GM12891 (cell line): ENCODE measurements around the gene KCNN1.
A peak's percentile ranks its signal among the peaks of the same experiment; 100 is the strongest.
"Not testable (repeated sequence)": the region's sequence is repeated elsewhere in the genome, so short reads cannot be mapped to it uniquely, and the experiment has no call there.

Experiments used
- DNase-seq: peaks from one replicate; pipeline ENCODE4 v3.0.0; 2011; ENCODE audit warnings: low spot score; ENCODE audit not compliant: insufficient read length
- FAIRE-seq: peaks from 2 replicates; lab custom pipeline; 2011; peaks lifted over from hg19 to GRCh38; lab: Jason Lieb, UNC
- PAX5 ChIP-seq: IDR thresholded peaks from 2 replicates; pipeline ENCODE4 v1.6.1; 2011; ENCODE audit warnings: low read length, moderate library complexity, mild to moderate bottlenecking; ENCODE audit not compliant: insufficient read depth, severe bottlenecking
- POLR2A ChIP-seq: IDR thresholded peaks from 2 replicates; pipeline ENCODE4 v1.6.1; 2011; ENCODE audit warnings: low read depth, low read length, control low read depth
- POLR2AphosphoS5 ChIP-seq: IDR thresholded peaks from 2 replicates; pipeline ENCODE4 v1.6.1; 2011; ENCODE audit warnings: low read depth, low read length, control low read depth
- POU2F2 ChIP-seq: IDR thresholded peaks from 2 replicates; pipeline ENCODE4 v1.6.1; 2011; ENCODE audit warnings: low read depth, mild to moderate bottlenecking, control low read depth, low read length, moderate library complexity
- SPI1 ChIP-seq: IDR thresholded peaks from 2 replicates; pipeline ENCODE4 v1.6.1; 2011; ENCODE audit warnings: low read depth, low read length, control low read depth
- TAF1 ChIP-seq: IDR thresholded peaks from 2 replicates; pipeline ENCODE4 v1.6.1; 2011; ENCODE audit warnings: low read depth, low read length, control low read depth

The KCNN1 gene

DNA sequence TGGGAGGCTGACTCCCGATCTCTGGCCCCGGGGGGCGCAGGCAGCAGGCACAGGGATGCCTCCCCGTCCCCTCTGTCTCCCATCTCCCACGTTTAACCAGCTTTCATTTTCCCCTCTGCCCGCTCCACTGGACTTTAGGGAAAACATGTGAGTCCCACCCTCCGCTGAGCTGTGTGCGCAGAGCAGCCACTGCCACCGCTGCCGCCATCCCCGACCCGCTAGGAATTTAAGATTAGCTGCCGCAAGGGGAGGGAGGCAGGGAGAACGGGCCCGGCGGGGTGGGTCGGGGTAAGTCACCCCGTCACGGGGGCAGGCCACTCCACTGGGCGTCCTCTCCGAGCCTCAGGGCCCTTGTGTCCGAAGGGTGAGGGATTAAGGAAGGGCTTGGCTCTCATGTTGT is 15.5 kb downstream of the KCNN1 start:
- TF ChIP-seq POLR2A (no peak), PAX5 (no peak), POLR2AphosphoS5 (no peak)
- DNase-seq (no peak), FAIRE-seq (no peak)

DNA sequence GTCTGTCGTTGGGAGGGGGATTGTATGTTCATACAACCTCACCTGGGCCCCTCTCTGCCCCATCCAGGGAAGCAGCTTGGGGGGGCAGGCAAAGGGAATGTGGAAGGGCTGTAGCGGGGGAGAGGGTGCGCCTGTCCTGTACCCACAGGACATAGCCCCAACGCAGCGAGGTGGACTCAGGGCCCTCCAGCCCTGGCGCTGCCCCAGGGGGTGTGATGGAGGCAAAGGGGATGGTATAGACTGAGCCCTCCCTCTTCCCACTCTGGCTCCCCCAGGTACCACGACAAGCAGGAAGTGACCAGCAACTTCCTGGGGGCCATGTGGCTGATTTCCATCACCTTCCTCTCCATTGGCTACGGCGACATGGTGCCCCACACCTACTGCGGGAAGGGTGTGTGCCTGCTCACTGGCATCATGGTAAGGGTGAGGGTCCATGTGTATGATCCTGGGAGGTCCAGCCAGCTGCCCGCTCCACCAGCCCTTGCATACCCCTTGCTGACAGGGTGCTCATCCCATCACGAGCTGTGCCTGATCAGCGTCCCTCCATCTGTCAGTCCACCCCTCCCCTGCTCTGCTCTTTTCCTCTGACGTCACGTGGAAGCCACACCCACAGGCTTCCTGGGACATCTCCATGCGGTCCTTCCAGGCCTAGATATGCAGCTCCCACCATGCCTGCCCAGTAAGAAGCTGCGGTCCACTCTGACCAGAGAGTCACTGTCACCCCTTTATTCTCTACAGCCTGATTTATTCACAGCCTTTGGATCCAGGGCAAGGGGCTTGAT is 18.3 kb downstream of the KCNN1 start:
- DNase-seq, result no peak
- no peak for TF ChIP-seq POLR2A
- no peak for TF ChIP-seq SPI1
- no peak for TF ChIP-seq TAF1
- no peak for TF ChIP-seq POLR2AphosphoS5
- TF ChIP-seq PAX5, result no peak
- TF ChIP-seq POU2F2, result no peak
- no peak for FAIRE-seq

DNA sequence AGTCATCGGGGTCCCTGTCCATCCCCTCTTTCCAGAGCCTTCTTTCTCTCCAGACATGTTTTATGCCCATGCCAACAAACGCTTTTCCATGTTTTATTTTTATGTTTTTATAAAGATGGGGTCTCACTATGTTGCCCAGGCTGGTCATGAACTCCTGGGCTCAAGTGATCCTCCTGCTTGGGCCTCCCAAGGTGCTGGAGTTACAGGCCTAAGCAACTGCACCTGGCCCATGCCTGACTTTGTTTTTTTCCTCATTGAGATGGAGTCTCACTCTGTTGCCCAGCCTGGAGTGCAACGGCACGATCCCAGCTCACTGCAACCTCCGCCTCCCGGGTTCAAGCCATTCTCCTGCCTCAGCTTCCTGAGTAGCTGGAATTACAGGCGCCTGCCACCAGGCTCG is 19.7 kb downstream of the KCNN1 start:
- not testable (repeated sequence) for DNase-seq, FAIRE-seq

DNA sequence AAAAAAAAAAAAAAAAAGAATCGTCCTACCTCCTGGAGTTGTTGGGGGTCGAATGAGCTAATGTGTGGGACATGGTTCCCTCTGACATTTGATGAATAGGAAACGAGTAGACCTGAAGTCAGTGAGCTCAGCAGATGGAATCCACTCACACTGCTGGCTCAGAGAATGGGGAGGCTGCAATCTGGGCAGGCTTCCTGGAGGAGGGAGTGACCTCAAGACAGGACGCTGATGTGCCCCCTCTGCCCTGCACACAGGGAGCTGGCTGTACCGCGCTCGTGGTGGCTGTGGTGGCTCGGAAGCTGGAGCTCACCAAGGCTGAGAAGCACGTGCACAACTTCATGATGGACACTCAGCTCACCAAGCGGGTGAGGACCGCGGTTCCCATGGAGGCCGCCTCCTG is 21.3 kb downstream of the KCNN1 start:
- TF ChIP-seq PAX5, result no peak
- TF ChIP-seq POLR2AphosphoS5, result no peak
- TF ChIP-seq SPI1, result no peak
- no peak for TF ChIP-seq TAF1
- TF ChIP-seq POU2F2, result no peak
- TF ChIP-seq POLR2A, result no peak
- DNase-seq (no peak), FAIRE-seq (no peak)

DNA sequence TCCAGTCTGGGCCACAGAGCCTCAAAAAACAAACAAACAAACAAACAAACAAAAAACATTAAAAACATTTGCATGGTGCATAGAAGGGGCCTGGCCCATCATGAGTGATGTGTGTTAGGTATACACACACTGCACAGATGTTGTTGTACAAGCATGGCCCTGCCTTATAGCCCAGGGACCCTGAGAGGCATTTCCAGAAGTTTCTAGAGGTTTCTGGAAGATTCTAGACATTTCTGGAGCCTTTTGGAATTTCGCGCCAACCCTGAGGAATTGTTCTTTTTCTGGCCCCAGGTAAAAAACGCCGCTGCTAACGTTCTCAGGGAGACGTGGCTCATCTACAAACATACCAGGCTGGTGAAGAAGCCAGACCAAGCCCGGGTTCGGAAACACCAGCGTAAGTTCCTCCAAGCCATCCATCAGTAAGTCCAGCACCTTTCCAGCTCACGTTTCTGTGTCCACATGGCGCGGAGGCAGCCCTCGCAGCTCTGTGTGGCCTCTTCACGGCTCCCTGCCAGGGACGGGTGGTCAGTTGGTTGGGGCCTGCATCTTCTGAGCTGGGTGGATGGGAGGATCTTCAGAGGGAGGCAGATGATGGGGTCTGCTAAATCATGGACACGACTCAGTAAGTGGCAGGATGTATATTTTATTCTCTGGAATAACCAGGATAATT is 22.7 kb downstream of the KCNN1 start:
- FAIRE-seq, result no peak
- DNase-seq, result no peak
- TF ChIP-seq TAF1 (no peak), POLR2AphosphoS5 (no peak), POLR2A (no peak), PAX5 (no peak), POU2F2 (no peak), SPI1 (no peak)

DNA sequence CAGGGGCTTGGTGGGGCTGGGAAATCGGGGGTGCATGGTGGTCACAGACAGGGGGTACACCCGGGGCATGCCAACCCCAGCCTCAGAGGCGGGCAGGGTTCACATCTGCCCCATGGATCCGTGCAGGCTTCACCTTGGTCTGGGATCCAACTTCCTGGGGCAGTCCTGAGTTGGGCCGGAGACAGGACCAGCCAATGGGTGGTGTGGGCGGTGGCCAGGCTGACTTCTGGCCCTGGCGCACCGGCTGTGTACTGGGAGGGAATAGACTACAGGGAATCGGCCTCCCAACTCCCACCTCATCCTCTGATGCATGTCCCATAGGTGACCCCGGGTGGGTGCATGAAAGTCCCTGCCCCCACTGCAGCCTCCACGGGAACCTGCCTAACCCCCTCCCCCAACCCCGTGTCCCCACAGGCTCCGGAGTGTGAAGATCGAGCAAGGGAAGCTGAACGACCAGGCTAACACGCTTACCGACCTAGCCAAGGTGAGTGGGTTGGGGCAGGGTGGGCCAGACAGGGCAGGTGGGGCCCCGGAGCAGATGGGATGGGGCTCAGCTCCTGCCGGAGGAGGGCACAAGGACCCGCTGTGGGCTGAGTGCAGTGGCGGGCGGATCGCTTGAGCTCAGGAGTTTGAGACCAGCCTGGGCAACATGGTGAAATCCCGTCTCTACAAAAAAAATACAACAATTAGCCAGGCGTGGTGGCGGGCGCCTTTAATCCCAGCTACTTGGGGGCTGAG is 26.3 kb downstream of the KCNN1 start:
- FAIRE-seq (no peak), DNase-seq (no peak)
- TF ChIP-seq SPI1 (no peak), PAX5 (no peak), POLR2AphosphoS5 (no peak), TAF1 (no peak), POU2F2 (no peak), POLR2A (no peak)

DNA sequence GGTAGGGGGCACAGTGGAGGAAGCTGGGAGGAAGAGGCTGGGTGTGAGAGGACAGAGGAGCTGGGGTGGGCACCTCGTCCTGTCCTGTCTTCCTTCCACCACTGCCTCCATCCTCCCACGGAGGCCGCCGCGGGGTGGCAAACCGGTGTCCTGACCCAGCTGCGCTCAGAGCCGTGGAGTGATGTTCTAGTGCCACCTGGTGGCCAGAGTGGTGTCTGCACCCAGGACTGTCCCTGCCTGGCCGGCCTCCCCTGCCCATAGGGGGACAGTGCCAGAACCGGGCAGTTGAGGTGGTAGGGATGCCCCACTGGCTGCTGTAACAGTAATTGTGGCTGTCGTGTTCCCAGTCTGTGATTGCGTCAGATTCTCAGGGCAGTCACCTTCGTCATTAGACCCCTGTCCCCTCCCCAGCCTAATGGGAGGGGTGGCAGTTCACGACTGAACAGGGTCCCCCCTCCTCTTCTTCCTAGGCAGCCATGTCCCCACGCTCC is 30.0 kb downstream of the KCNN1 start:
- no peak for TF ChIP-seq POU2F2
- no peak for TF ChIP-seq POLR2A
- TF ChIP-seq TAF1, result no peak
- no peak for TF ChIP-seq PAX5
- no peak for TF ChIP-seq SPI1
- no peak for TF ChIP-seq POLR2AphosphoS5
- peak; percentile 96 for FAIRE-seq
- peak; percentile 87 for DNase-seq

DNA sequence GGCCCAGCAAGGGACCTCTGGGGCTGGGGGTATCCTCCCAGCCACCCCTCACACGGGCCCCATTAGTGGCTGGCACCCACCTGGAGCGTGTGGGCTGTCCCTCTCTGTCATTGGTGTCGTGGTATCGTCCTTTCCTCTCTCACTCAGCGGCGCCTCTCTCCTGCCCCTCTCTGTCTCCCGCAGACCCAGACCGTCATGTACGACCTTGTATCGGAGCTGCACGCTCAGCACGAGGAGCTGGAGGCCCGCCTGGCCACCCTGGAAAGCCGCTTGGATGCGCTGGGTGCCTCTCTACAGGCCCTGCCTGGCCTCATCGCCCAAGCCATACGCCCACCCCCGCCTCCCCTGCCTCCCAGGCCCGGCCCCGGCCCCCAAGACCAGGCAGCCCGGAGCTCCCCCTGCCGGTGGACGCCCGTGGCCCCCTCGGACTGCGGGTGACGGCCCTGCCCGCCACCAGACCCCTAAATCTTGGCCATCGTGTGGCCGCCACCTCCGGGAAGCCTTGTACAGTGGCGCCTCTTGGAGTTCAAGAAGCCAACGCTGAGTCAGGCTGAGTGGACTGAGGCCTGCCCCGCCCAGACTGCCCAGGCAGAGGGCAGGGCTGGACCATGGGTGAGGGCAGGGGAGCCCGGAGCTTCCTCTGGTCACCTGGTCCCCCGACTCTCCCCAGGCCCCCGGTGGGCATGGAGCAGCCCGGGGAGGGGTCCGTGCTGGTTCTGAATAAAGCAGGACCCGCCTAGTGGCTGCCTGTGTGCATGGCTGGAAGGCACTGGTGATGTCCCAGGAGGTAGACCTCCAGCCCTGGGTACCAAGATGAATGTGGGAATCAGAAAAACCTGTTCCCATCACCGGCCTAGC is 31.3 kb downstream of the KCNN1 start:
- FAIRE-seq (no peak), DNase-seq (no peak)
- TF ChIP-seq SPI1, result no peak

DNA sequence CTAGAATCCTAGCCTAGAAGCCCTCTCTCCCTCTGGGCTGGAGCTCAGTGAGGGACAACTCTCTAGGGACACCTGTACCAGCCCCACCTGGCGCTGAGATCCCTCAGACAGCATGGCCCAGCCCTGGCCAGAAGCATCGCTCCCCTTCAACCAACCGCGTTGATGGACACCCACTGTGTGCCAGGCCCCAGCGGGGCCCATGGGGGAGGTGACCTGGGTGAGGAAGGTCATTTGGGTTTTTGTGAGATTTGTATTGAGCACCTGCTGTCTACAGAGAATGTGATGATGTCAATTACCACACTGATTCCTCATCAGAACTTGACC is 31.9 kb downstream of the KCNN1 start:
- FAIRE-seq (no peak), DNase-seq (no peak)
- no peak for TF ChIP-seq TAF1
- TF ChIP-seq SPI1, result no peak
- TF ChIP-seq POU2F2, result no peak
- no peak for TF ChIP-seq POLR2A
- TF ChIP-seq PAX5, result no peak
